ENCODE results near the gene POC1A. TPM values are rescaled to one million over a fixed set of nuclear protein-coding genes. Genes with fewer than 3 reads are reported as not detected.

Gene POC1A
- total and polyA plus RNA-seq, 12 donors: 0.44 to 3.5 (median 1.1) TPM

DNA sequence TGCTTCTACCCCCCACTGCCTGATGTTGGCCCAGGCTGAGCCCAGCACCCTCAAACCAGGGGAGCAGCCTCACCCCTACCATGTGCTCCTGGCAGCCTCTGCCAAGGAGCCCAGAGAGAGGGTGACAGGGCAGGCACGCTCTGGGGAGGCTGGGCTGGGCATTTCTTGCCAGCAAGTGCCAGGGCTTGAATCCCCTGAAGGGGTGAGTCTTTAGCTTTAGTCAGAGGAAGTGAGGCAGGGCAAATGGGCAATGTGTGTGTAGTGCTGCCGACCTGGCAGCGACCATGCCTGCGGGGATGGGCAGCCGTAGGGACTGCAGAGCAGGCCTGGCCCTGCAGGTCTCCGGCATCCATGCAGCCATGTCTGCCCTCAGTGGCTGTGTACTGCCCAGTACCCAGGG, 116.0 kb downstream of the POC1A start:
- no peak for ATAC-seq
- no peak for DNase-seq
- TF ChIP-seq, protein P1, sequence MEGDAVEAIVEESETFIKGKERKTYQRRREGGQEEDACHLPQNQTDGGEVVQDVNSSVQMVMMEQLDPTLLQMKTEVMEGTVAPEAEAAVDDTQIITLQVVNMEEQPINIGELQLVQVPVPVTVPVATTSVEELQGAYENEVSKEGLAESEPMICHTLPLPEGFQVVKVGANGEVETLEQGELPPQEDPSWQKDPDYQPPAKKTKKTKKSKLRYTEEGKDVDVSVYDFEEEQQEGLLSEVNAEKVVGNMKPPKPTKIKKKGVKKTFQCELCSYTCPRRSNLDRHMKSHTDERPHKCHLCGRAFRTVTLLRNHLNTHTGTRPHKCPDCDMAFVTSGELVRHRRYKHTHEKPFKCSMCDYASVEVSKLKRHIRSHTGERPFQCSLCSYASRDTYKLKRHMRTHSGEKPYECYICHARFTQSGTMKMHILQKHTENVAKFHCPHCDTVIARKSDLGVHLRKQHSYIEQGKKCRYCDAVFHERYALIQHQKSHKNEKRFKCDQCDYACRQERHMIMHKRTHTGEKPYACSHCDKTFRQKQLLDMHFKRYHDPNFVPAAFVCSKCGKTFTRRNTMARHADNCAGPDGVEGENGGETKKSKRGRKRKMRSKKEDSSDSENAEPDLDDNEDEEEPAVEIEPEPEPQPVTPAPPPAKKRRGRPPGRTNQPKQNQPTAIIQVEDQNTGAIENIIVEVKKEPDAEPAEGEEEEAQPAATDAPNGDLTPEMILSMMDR (IDR thresholded peaks at IDR 0.05): no peak
- Histone ChIP-seq H3K27ac (peak overlapping the region in 3 of 10 donors; percentile 22 to 83 (median 82)), H3K4me1 (peaks cover 8 to 38% (median 24%) of the 10 kb centered on the region in 9 donors), H3K36me3 (no peaks in the 10 kb centered on the region), H3K27me3 (no peaks in the 10 kb centered on the region), H3K9me3 (no peaks in the 10 kb centered on the region), H3K4me3 (no peak overlapping the region)
- intact Hi-C loops (cut with DNase I): no loop called here
- 95% methylated on average over 6 of the region's 6 CpGs for WGBS, 2 donors

DNA sequence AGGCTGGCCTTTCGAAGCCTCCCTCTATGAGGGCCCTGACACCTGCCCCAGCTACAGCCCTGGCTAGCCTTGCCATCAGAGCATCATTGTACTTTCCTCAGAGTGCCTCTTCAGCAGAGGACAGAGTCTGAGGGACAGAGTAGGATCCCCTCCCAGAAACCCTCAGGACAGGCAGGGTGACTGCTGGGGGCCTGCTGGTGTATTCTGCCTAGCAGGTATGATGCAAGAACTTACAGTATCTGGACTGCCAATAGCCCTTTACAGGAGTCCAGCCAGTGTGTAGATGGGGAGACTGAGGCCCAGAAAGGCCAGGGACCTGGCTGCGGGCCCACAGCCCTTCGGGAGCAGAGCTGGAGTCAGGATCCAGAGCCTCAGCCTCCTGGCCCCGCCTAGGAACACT, 116.9 kb downstream of the POC1A start:
- Histone ChIP-seq H3K27ac (no peak overlapping the region), H3K9me3 (no peaks in the 10 kb centered on the region), H3K4me3 (no peak overlapping the region), H3K27me3 (no peaks in the 10 kb centered on the region), H3K36me3 (no peaks in the 10 kb centered on the region), H3K4me1 (peaks cover 8 to 47% (median 27%) of the 10 kb centered on the region in 9 donors)
- no peak for ATAC-seq
- 92 to 97% methylated on average over 4 of the region's 4 CpGs for WGBS, 2 donors
- intact Hi-C loops (cut with DNase I): no loop called here
- no peak for DNase-seq
- TF ChIP-seq, protein P1 (IDR thresholded peaks at IDR 0.05): no peak

DNA sequence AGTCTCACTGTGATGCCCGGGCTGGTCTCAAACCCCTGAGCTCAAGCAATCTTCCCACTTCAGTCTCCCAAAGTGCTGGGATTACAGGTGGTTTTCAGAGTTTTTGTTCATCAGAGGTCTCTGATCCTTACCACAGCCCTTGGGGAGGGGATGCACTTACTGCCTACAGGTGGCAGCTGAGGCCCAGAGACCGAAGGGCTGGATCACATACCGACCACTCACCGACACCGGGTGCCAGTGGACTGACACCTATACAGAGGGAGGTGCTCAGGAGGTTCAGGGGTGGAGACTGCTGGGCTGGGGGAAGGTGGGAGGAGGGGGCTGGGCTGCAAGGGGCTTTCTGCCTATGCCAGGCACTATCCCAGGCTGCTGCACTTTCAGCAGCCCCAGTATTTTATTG, 117.4 kb downstream of the POC1A start:
- Histone ChIP-seq H3K4me1 (peaks cover 8 to 47% (median 27%) of the 10 kb centered on the region in 9 donors), H3K9me3 (no peaks in the 10 kb centered on the region), H3K36me3 (no peaks in the 10 kb centered on the region), H3K27ac (no peak overlapping the region), H3K27me3 (no peaks in the 10 kb centered on the region), H3K4me3 (no peak overlapping the region)
- 53% methylated on average over 5 of the region's 5 CpGs for WGBS, 2 donors
- TF ChIP-seq, protein P1 (IDR thresholded peaks at IDR 0.05): no peak
- DNase-seq (no peak), ATAC-seq (no peak)
- intact Hi-C loops (cut with DNase I): no loop called here

DNA sequence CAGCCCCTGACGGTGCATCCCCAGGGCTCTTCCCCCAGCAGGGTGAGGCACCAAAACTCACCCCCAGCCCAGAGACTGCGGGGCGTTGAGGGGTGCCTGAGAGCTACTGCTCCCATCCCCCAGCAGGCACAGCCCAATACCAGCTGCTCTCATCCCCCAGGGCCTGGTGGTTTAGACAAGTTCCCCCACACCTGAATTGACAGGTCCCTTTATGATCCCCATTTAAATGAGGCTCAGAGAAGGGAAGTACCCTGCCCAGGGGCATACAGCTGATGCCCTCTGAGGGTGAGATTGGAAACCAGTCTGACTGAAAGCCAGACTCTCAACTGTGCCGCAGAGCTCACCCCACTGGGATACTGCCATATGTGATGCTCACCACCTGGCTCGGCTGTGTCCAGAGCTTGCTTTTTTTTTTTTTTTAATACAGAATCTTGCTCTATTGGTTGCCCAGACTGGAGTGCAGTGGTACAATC, 118.0 kb downstream of the POC1A start:
- DNase-seq (no peak), ATAC-seq (no peak)
- peaks cover 8 to 42% (median 22%) of the 10 kb centered on the region in 9 donors for H3K4me1 ChIP-seq
- H3K27ac ChIP-seq: no peak overlapping the region
- 89 to 91% methylated on average over 5 of the region's 5 CpGs for WGBS, 2 donors
- TF ChIP-seq, protein P1 (IDR thresholded peaks at IDR 0.05): no peak
- no peaks in the 10 kb centered on the region for H3K27me3 ChIP-seq
- H3K36me3 ChIP-seq: no peaks in the 10 kb centered on the region
- no peak overlapping the region for H3K4me3 ChIP-seq
- no peaks in the 10 kb centered on the region for H3K9me3 ChIP-seq
- intact Hi-C loops (cut with DNase I): no loop called here
